ENCODE data around the gene TNIP1.

The TNIP1 gene

GRCh38 chr5:151060742-151061141 lies 20.1 kb downstream of the TNIP1 start:
- Histone ChIP-seq H3K27ac (ENCODE audit: low read depth, low read length) (peak overlapping the region; percentile 87), H3K4me1 (ENCODE audit: control insufficient read depth, low read length) (peaks cover 38% of the 10 kb centered on the region)

GRCh38 chr5:151058891-151059489 lies 21.8 kb downstream of the TNIP1 start:
- no peaks in the 10 kb centered on the region for H3K27me3 ChIP-seq (ENCODE audit: control insufficient read depth, low read length)
- no peaks in the 10 kb centered on the region for H3K9me3 ChIP-seq (ENCODE audit: control insufficient read depth, insufficient read depth, low read length)
- H3K9me2 ChIP-seq (replicated peaks; ENCODE audit: control insufficient read depth, low read length): no peaks in the 10 kb centered on the region
- H3K4me2 ChIP-seq (ENCODE audit: low read length): peak overlapping the region; percentile 74
- H4K20me1 ChIP-seq (ENCODE audit: control insufficient read depth, insufficient read depth, low read depth, low read length): peaks cover 2% of the 10 kb centered on the region
- peaks cover 29% of the 10 kb centered on the region for H3F3A ChIP-seq (ENCODE audit: control insufficient read depth, insufficient read depth)
- H3K4me3 ChIP-seq (ENCODE audit: low read length): peak overlapping the region; percentile 65
- peaks cover 16% of the 10 kb centered on the region for H3K79me2 ChIP-seq (ENCODE audit: control insufficient read depth, low read length)
- H3K4me1 ChIP-seq (ENCODE audit: control insufficient read depth, low read length): peaks cover 35% of the 10 kb centered on the region
- H3K27ac ChIP-seq (ENCODE audit: low read depth, low read length): peak overlapping the region; percentile 87
- H3K36me3 ChIP-seq (ENCODE audit: control insufficient read depth, low read length): peaks cover 90% of the 10 kb centered on the region
- TF ChIP-seq EZH2phosphoT487 (IDR thresholded peaks at IDR 0.05; ENCODE audit: borderline replicate concordance, low read length) (no peak), CTCF (IDR thresholded peaks at IDR 0.05; ENCODE audit: low read depth, low read length, poor library complexity, severe bottlenecking) (peak; percentile 13)

More at GRCh38 chr5:151060742-151061141, 20.1 kb downstream of the TNIP1 start:
- Histone ChIP-seq H3K27me3 (ENCODE audit: control insufficient read depth, low read length) (no peaks in the 10 kb centered on the region), H3K36me3 (ENCODE audit: control insufficient read depth, low read length) (peaks cover 86% of the 10 kb centered on the region), H4K20me1 (ENCODE audit: control insufficient read depth, insufficient read depth, low read depth, low read length) (peaks cover 2% of the 10 kb centered on the region), H3F3A (ENCODE audit: control insufficient read depth, insufficient read depth) (peaks cover 29% of the 10 kb centered on the region), H3K4me2 (ENCODE audit: low read length) (peak overlapping the region; percentile 74), H3K4me3 (ENCODE audit: low read length) (peak overlapping the region; percentile 65), H3K79me2 (ENCODE audit: control insufficient read depth, low read length) (peaks cover 33% of the 10 kb centered on the region), H3K9me3 (ENCODE audit: control insufficient read depth, insufficient read depth, low read length) (no peaks in the 10 kb centered on the region), H3K9me2 (replicated peaks; ENCODE audit: control insufficient read depth, low read length) (no peaks in the 10 kb centered on the region)
- TF ChIP-seq CTCF (IDR thresholded peaks at IDR 0.05; ENCODE audit: low read depth, low read length, poor library complexity, severe bottlenecking) (no peak), EZH2phosphoT487 (IDR thresholded peaks at IDR 0.05; ENCODE audit: borderline replicate concordance, low read length) (no peak)

DNA sequence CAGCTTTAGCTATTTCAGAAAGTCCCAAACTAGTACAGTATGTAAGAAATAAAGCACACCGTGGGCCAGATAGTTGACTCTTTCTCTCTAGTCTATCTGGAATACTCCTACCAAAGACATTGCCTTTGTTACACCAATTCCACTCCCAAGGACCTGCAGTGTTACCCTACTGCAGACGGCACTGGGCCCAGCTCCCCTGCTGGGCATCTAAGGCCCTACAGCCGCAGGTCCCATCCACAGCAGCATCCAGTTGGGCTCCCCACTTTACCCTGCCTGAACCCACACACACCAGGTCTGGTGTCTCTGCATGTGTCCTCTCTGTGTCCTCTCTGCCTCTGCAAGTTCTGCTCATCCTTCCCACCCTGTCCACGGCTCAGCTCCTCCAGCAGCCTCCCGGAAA lies 22.5 kb downstream of the TNIP1 start:
- Histone ChIP-seq H3K4me2 (ENCODE audit: low read length) (no peak overlapping the region), H3K9me3 (ENCODE audit: control insufficient read depth, insufficient read depth, low read length) (no peaks in the 10 kb centered on the region), H3K4me1 (ENCODE audit: control insufficient read depth, low read length) (peaks cover 28% of the 10 kb centered on the region), H3F3A (ENCODE audit: control insufficient read depth, insufficient read depth) (peaks cover 29% of the 10 kb centered on the region), H3K36me3 (ENCODE audit: control insufficient read depth, low read length) (peaks cover 89% of the 10 kb centered on the region), H3K79me2 (ENCODE audit: control insufficient read depth, low read length) (peaks cover 12% of the 10 kb centered on the region), H3K9me2 (replicated peaks; ENCODE audit: control insufficient read depth, low read length) (no peaks in the 10 kb centered on the region), H3K27me3 (ENCODE audit: control insufficient read depth, low read length) (no peaks in the 10 kb centered on the region), H4K20me1 (ENCODE audit: control insufficient read depth, insufficient read depth, low read depth, low read length) (peaks cover 2% of the 10 kb centered on the region), H3K27ac (ENCODE audit: low read depth, low read length) (no peak overlapping the region), H3K4me3 (ENCODE audit: low read length) (no peak overlapping the region)
- TF ChIP-seq CTCF (IDR thresholded peaks at IDR 0.05; ENCODE audit: low read depth, low read length, poor library complexity, severe bottlenecking) (no peak), EZH2phosphoT487 (IDR thresholded peaks at IDR 0.05; ENCODE audit: borderline replicate concordance, low read length) (no peak)

Measured in DOHH2 (cell line).